8988T (cell line): ENCODE results near the gene RETN.

Experiments used
- DNase-seq: peaks from one replicate; pipeline ENCODE4 v3.0.0; 2011

RETN gene

GRCh38 chr19:7661744-7662538, 6.9 kb upstream of the RETN start:
- DNase-seq, result no peak

- no peak for DNase-seq
Observed at GRCh38 chr19:7662657-7663056, 6.2 kb upstream of the RETN start.

DNA sequence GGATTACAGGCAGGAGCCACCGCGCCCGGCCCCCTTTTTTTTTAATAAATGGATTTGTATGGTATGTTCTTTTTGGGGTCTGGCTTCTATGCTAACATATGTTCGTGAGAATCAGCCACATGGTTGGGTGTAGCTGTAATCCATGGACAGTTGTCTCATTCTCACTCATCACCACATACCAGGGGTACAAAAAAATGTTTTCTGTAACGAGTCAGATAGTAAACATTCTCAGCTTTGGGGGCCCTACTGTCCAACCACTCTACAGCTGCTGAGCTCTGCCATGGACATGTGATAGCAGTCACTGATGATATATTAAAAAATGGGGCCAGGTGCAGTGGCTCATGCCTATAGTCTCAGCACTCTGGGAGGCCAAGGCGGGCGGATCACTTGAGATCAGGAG, 5.1 kb upstream of the RETN start:
- no peak for DNase-seq

GRCh38 chr19:7665076-7665475, 3.8 kb upstream of the RETN start:
- DNase-seq, result no peak

GRCh38 chr19:7669641-7670040, 792 bp downstream of the RETN start:
- DNase-seq, result no peak

DNA sequence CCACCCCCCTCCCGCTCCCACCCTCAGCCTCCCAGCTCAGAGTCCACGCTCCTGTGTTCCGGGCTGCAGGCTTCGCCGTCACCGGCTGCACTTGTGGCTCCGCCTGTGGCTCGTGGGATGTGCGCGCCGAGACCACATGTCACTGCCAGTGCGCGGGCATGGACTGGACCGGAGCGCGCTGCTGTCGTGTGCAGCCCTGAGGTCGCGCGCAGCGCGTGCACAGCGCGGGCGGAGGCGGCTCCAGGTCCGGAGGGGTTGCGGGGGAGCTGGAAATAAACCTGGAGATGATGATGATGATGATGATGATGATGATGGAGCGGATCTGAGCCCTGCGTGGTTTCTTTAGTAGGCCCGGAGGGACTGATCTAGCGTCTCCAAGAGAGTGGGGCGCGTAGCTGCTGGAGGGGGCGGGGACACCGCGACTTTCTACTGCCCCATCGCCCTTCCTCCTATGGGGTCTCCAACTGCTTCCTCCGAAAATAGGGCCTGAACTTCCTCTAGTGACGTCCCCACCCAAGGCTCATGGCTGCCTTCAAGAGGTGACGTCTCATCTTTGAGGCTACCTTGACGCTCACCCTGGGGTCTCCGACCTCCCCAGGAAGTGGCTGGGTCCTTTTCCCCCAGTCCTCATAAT, 1.4 kb downstream of the RETN start:
- no peak for DNase-seq

DNA sequence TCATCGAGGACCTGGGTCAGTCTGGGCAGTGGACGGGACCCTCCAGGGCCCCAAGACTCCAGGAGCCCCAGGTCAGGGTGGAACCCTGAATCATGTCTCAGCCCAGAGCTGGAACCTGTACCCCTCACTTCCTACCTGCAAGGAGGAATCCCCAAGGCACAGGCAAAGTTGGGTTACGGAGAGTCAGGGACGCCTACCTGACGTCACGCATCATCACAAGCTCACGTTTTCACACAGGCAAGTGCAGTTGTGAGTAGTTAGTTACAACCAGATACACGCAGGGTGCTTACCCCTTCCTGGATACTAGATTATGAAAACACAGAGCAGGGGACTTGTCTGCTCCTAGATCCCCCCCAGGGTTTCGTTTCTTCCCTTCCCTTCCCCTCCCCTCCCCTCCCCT, 1.9 kb downstream of the RETN start:
- no peak for DNase-seq

- no peak for DNase-seq
Observed at GRCh38 chr19:7672522-7672921, 3.7 kb downstream of the RETN start.

DNA sequence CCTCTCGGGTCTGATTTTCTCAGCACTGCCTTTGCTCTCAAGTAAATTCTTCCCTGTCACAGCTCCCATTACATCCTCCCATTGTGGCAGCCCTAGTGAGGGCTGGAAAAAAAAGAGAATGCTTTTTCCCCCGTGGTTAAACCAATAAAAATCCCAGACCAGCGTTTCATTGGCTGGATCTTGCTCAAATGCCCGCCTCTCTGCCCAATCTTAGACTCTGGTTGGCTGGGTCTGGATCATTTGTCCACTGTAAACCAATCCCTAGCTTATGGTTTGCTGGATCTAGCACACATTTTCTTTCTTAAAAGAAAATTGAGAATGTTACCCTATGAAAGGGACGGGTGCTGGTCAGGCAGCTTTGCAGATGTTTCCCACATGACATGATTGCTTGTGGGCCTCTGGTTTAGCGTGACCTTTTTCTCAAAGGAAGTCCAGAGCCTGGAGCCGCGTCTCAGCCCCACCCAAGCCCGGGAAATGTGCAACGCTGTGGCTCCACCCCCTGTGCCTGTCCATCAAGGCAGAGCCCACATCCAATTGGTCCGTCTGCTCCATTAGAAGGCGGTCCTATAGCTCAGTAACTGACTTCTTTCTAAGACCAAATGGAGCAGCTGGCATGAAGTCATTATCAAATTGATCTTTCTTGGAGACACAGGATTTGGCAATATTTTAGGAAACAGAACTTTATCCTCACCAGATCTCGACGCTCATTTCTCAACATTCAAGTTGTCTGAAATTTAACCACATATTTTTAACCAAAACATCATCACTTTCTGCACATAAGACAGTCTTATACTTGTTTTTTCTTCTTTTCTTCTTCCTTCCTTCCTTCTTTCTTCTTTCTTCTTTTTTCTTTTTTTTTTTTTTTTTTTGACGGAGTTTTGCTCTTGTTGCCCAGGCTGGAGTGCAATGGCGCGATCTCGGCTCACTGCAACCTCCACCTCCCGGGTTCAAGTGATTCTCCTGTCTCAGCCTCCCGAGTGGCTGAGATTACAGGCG, 5.5 kb downstream of the RETN start:
- DNase-seq, result peak; percentile 52

- DNase-seq, result no peak
Observed at GRCh38 chr19:7676376-7676775, 7.5 kb downstream of the RETN start.

GRCh38 chr19:7676854-7677253, 8.0 kb downstream of the RETN start, which contains the start of gene MCEMP1:
MCEMP1 (plus strand) TSS chr19:7677090; CDS start chr19:7677121, 31 bp downstream.
- no peak for DNase-seq

GRCh38 chr19:7677669-7678311, 8.9 kb downstream of the RETN start:
- DNase-seq, result no peak

DNA sequence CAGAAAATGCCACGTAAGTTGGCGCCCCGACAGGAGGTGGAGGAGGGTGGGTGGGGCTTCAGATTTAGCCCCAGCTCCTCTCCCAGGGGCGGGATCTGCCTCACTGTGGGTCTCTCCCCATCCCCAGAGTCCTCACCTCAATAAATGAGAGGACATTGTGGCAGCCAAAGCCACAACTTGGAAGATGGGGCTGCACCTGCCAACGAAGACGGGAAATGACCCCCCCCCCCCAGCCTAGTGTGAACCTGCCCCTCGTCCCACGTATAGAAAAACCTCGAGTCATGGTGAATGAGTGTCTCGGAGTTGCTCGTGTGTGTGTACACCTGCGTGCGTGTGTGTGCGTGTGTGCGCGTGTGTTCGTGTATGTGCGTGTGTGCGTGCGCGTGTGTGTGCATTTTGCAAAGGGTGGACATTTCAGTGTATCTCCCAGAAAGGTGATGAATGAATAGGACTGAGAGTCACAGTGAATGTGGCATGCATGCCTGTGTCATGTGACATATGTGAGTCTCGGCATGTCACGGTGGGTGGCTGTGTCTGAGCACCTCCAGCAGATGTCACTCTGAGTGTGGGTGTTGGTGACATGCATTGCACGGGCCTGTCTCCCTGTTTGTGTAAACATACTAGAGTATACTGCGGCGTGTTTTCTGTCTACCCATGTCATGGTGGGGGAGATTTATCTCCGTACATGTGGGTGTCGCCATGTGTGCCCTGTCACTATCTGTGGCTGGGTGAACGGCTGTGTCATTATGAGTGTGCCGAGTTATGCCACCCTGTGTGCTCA, 10.3 kb downstream of the RETN start:
- no peak for DNase-seq

- no peak for DNase-seq
Observed at GRCh38 chr19:7679771-7680605, 11.1 kb downstream of the RETN start.

GRCh38 chr19:7680606-7681339, 11.9 kb downstream of the RETN start, which contains the start of gene TRAPPC5:
TRAPPC5 (plus strand) TSS chr19:7680833; CDS start chr19:7682254, 1,421 bp downstream.
- DNase-seq, result peak; percentile 88

- DNase-seq, result peak; percentile 94
Observed at GRCh38 chr19:7681340-7682174, 12.7 kb downstream of the RETN start.

- DNase-seq, result no peak
Observed at GRCh38 chr19:7682175-7682855, 13.5 kb downstream of the RETN start.
